Measurements from ENCODE around the gene VAMP2. TPM values are rescaled to one million over a fixed set of nuclear protein-coding genes. Genes with fewer than 3 reads are reported as not detected.
A peak's percentile ranks its signal among the peaks of the same experiment; 100 is the strongest.
"Not testable (repeated sequence)": the region's sequence is repeated elsewhere in the genome, so short reads cannot be mapped to it uniquely, and the experiment has no call there.

Gene VAMP2
- total RNA-seq, 1 donor from 2014 or later = 2.6 TPM

DNA sequence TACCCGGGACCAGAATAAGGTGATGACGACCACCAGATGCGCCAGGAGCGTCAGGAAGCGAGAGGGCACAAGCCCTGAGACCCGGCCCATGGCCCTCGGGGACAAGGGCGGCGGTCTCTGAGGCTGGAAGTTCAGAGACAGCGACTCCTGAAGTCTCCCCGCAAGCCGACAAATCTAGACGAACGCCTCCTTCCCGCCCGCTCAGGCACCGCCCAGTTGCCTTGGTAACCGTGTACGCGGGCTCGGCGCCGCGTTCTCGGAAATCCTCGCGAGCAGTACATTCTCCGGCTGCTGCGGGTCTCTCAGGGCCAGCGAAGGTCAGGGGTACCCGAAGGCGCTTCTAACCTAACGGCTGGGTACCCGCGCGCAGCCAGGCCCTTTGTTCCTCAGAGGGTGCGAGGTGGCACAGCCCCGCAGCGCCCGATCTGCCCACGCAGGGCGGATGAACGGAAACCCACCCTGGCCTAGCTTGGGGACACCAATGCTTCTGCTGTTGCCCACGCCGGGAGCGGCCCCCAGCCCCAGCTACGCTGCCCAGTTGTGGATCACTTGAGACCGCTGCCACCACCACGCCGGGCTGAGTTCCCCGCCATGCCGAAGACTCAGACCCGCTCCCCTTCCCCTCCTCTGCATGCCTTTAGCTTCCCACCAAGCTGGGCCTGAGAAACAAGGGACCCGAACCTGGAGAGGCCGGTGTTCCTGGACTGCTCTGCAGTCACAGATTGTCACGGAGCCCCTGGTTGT lies 13.6 kb upstream of the VAMP2 start, which contains the start of gene TMEM107:
TSS of gene TMEM107 (minus strand) at position 184 of the 744 bp plus-strand sequence. CDS start at position 90, 94 bp downstream.
- peak; percentile 94 for DNase-seq (ENCODE audit: low spot score)

DNA sequence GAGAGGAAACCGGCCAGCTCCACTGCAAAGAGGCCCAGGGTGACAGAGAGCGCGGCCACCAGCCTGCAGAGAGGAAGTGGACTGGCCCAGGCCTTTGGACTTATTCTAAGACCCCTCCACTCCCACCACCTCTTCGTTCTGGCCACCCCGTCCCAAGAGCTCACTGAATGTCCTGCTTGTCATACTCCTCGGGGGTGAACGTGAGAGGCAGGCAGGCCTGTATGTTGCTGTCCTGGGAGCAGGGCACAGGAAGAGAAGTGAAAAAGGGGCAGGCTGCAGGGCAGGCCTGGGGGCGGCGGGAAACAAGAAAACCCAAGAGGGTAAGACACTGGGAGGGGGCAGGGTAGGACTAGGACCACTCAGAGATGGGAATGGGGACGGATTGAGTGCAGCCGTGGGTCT lies 13.0 kb upstream of the VAMP2 start:
- DNase-seq (ENCODE audit: low spot score) = no peak

DNA sequence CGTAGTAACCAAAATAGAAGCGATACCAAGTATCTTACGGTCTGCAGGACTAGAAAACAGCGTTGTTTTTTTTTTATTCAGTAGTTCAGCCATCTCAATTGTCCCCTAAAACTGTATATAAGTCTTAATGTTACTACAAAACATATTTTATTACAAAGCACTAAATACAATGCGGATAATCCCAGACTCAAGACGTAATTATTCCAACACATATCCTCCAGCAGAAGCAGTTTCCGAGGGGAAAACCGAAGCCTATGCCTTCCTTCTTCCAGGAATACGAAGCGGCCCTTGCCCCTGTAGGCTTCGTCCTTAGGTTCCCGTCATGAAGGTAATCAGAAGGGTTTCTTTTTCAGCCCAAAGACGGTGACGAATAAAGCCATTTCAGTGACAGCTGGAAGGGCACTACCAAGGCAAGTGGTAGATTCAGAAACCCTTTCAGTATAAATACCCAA lies 11.1 kb upstream of the VAMP2 start:
- DNase-seq (ENCODE audit: low spot score) = no peak

GRCh38 chr17:8173056-8173870 lies 10.5 kb upstream of the VAMP2 start:
- DNase-seq (ENCODE audit: low spot score) = peak; percentile 97

DNA sequence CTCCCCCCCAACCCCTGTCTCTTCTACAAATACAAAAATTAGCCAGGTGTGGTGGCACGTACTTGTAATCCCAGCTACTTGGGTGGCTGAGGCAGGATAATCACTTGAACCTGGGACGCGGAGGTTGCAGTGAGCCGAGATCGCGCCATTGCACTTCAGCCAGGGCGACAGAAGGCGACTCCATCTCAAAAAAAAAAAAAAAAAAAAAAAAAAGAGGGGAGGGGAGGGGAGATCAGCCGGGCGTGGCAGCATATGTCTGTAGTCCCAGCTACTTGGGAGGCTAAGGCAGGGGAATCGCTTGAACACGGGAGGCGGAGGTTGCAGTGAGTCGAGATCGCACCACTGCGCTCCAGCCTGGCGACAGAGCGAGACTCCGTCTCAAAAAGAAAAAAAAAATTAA lies 7.4 kb upstream of the VAMP2 start:
- not testable (repeated sequence) for DNase-seq (ENCODE audit: low spot score)

DNA sequence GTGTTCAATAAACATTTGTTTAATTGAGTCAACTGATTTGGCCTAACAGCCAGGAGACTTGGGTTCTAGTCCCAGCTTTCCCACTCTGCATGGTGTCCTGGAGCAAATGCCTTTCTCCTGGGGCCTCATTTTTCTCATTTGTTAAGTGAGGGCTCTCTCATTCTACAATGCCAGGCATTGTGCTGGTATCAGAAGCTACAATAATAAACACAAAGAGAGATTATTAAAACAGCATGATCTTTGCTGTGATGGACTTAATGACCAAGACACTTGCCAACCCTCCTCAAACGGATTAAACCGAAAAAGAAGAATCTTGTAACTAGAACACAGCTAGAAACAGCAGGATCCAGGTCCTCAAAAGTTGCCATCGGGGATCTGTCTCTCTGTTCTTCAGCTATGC lies 4.8 kb upstream of the VAMP2 start:
- no peak for DNase-seq (ENCODE audit: low spot score)

- no peak for DNase-seq (ENCODE audit: low spot score)
These were observed 4.0 kb upstream of the VAMP2 start for GRCh38 chr17:8166731-8167130.

DNA sequence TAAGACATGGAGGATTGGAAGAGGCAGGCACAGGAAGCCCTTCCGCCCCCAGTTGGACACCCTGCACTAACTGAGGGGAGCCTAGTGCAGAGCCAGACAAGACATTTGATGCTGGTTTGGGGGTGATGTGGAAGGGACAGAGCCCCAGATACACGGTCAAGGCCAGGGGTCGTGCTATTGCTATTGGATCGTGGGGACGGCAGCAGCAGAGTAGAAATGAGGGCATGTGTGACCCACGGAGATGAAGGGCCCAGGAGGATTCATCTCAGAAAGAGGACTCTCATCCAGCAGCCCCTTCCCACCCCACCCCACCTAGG lies 2.0 kb upstream of the VAMP2 start:
- no peak for DNase-seq (ENCODE audit: low spot score)

- peak; percentile 58 for DNase-seq (ENCODE audit: low spot score)
These were observed 1.4 kb upstream of the VAMP2 start for GRCh38 chr17:8163978-8164814.

- no peak for DNase-seq (ENCODE audit: low spot score)
These were observed 539 bp upstream of the VAMP2 start for GRCh38 chr17:8162997-8163977.

GRCh38 chr17:8161289-8162232 lies 1.2 kb downstream of the VAMP2 start:
- no peak for DNase-seq (ENCODE audit: low spot score)

- no peak for DNase-seq (ENCODE audit: low spot score)
These were observed 2.0 kb downstream of the VAMP2 start for GRCh38 chr17:8160741-8161221.

DNA sequence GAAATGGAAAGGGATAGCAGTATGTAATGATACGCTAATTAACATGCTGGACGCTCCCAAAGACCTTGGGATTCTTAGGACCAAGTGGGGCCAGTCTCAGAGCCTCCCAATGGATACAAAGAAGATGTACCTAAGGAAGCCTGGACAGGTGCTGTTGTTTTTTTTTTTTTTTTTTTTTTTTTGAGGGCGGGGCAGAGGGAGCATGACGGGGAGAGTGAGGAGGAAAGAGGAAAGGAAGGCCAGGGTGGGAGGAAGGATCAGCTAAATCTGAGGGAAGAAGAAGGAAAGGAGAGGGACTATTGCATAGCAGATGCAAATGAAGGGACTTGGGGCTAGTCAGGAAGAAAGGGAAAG lies 2.5 kb downstream of the VAMP2 start:
- no peak for DNase-seq (ENCODE audit: low spot score)

- DNase-seq (ENCODE audit: low spot score) = no peak
These were observed 3.1 kb downstream of the VAMP2 start for GRCh38 chr17:8159459-8160223.

- no peak for DNase-seq (ENCODE audit: low spot score)
These were observed 3.7 kb downstream of the VAMP2 start for GRCh38 chr17:8159032-8159400.

DNA sequence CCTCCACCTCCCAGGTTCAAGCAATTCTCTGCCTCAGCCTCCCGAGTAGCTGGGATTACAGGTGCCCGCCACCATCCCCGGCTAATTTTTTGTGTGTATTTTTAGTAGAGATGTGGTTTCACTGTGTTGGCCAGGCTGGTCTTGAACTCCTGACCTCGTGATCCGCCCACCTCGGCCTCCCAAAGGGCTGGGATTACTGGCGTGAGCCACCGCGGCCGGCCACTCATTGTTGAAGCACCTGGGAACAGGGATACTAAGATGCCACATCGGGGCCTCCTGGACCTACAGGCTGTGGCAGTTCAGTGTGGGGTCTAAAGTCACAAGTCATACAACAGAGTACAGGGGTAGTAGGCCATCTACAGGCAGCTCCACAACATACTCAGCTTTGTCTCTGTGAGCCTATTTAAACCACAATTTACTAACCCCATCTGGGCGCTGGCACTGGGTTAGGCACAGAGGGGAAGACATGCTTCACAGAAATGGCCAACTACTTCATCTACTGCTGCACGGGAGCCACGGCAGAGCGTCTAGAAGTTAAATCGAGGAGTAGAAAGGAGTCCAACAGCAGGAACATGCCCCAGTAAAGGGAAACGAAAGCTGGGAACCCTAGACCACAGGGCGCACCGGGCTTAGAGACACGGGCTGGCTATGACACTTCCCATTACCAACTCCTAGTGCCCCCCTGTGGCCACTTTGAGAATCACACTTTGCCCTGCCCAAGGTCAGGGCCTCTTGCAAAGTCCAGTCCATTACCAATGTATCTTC lies 4.3 kb downstream of the VAMP2 start:
- peak; percentile 90 for DNase-seq (ENCODE audit: low spot score)

DNA sequence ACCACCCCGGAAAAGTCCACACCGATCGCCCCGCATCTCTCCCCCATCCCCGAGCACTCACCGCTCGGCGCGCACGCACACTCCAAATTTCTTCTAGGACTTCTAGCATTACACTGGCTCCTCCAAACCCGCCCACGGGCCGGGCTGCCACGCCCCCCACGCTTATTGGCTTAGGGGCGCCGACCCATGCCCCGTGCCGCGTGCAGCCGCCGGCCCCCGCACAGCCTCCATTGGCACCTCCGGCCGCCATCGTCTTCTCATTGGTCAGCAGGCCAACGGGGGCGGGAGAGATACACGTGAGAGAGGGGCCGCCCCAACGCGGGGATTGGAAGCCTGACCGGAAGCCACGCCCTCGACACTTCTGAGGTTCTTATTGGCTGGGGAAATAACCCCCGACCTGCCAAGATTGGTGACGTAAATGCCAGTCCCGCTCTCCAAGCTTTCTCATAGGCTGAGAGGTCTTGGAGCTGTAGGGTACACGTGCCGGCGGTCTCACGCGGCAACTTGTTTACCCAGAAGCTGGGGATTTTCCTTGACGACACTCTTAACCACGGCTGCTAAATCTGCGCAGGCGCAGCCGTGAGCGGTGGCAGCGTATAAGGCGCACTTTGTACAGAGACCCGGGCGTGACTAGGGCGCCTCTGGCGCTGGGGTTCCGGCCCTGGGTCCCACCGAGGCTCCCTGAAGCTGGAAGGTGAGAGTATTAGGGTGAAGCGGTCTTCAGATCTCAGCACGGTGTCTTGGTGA lies 6.3 kb downstream of the VAMP2 start:
- peak; percentile 100 for DNase-seq (ENCODE audit: low spot score)

- no peak for DNase-seq (ENCODE audit: low spot score)
These were observed 6.8 kb downstream of the VAMP2 start for GRCh38 chr17:8155996-8156245.

Data from umbilical cord (tissue), 2 donors.